ENCODE measurements around the gene OR5K4. TPM values are rescaled to one million over a fixed set of nuclear protein-coding genes. Genes with fewer than 3 reads are reported as not detected.

OR5K4 gene
- polyA plus RNA-seq, 3 donors = not detected

GRCh38 chr3:98361289-98361688, 7.6 kb downstream of the OR5K4 start:
- H3K27ac ChIP-seq (ENCODE audit: low read depth in 1 of 2, low read length in 2 of 2) = no peak overlapping the region
- H3K9ac ChIP-seq (ENCODE audit: insufficient read depth, low read length, poor library complexity, severe bottlenecking) = no peak overlapping the region
- H3K9me3 ChIP-seq (replicated peaks in 1 of 2; ENCODE audit: control insufficient read depth in 1 of 2, insufficient read depth in 1 of 2, low read length in 2 of 2) = peaks cover 0 to 9% of the 10 kb centered on the region in 2 donors
- Mint-ChIP-seq H3K27ac (no peak overlapping the region), H3K4me3 (no peak overlapping the region), H3K27me3 (ENCODE audit: low read depth in 3 of 3) (peaks cover 0 to 1% (median 0%) of the 10 kb centered on the region in 3 donors), H3K9me3 (peaks cover 4 to 14% (median 9%) of the 10 kb centered on the region in 7 donors), H3K36me3 (no peaks in the 10 kb centered on the region), H3K4me1 (no peaks in the 10 kb centered on the region)
- H3K79me2 ChIP-seq (ENCODE audit: insufficient read depth, low read length) = no peaks in the 10 kb centered on the region
- no peaks in the 10 kb centered on the region for H3K36me3 ChIP-seq (replicated peaks in 1 of 2; ENCODE audit: control insufficient read depth in 1 of 2, insufficient read depth in 2 of 2, low read length in 2 of 2)
- intact Hi-C loops (cut with micrococcal nuclease) = no loop called here
- DNase-seq = no peak
- no peaks in the 10 kb centered on the region for H3K4me1 ChIP-seq (ENCODE audit: control insufficient read depth in 1 of 2, insufficient read depth in 2 of 2, low read length in 2 of 2)
- H4K20me1 ChIP-seq (ENCODE audit: insufficient read depth, low read length) = no peaks in the 10 kb centered on the region
- H3K4me3 ChIP-seq (replicated peaks in 1 of 3; ENCODE audit: low read depth in 2 of 3, low read length in 3 of 3) = no peak overlapping the region
- H3K4me2 ChIP-seq (replicated peaks; ENCODE audit: extremely low read depth, low read length, poor library complexity, severe bottlenecking) = no peak overlapping the region
- no peaks in the 10 kb centered on the region for H3K27me3 ChIP-seq (ENCODE audit: control insufficient read depth in 2 of 2, insufficient read depth in 2 of 2, low read length in 2 of 2)
- no peak overlapping the region for H2AFZ ChIP-seq (ENCODE audit: insufficient read depth, low read depth, low read length, poor library complexity, severe bottlenecking)
- no peak for TF ChIP-seq CTCF (IDR thresholded peaks at IDR 0.05)
- no CpG with 5 or more reads among the region's 2 CpGs for WGBS (ENCODE audit: insufficient coverage)

GRCh38 chr3:98367464-98368246, 14.0 kb downstream of the OR5K4 start:
- Mint-ChIP-seq H3K27me3 (ENCODE audit: low read depth in 3 of 3) (no peaks in the 10 kb centered on the region), H3K4me3 (no peak overlapping the region), H3K9me3 (peaks cover 0 to 5% (median 3%) of the 10 kb centered on the region in 7 donors), H3K4me1 (no peaks in the 10 kb centered on the region), H3K36me3 (no peaks in the 10 kb centered on the region), H3K27ac (no peak overlapping the region)
- no peak overlapping the region for H3K4me2 ChIP-seq (replicated peaks; ENCODE audit: extremely low read depth, low read length, poor library complexity, severe bottlenecking)
- no peaks in the 10 kb centered on the region for H4K20me1 ChIP-seq (ENCODE audit: insufficient read depth, low read length)
- H3K9ac ChIP-seq (ENCODE audit: insufficient read depth, low read length, poor library complexity, severe bottlenecking) = no peak overlapping the region
- no peaks in the 10 kb centered on the region for H3K4me1 ChIP-seq (ENCODE audit: control insufficient read depth in 1 of 2, insufficient read depth in 2 of 2, low read length in 2 of 2)
- no peak for TF ChIP-seq CTCF (IDR thresholded peaks at IDR 0.05)
- no peak for DNase-seq
- no peaks in the 10 kb centered on the region for H3K36me3 ChIP-seq (replicated peaks in 1 of 2; ENCODE audit: control insufficient read depth in 1 of 2, insufficient read depth in 2 of 2, low read length in 2 of 2)
- H3K4me3 ChIP-seq (replicated peaks in 1 of 3; ENCODE audit: low read depth in 2 of 3, low read length in 3 of 3) = no peak overlapping the region
- H3K79me2 ChIP-seq (ENCODE audit: insufficient read depth, low read length) = no peaks in the 10 kb centered on the region
- WGBS (ENCODE audit: insufficient coverage) = 100% methylated on average over 1 of the region's 4 CpGs
- no peak overlapping the region for H2AFZ ChIP-seq (ENCODE audit: insufficient read depth, low read depth, low read length, poor library complexity, severe bottlenecking)
- intact Hi-C loops (cut with micrococcal nuclease) = no loop called here
- no peaks in the 10 kb centered on the region for H3K9me3 ChIP-seq (replicated peaks in 1 of 2; ENCODE audit: control insufficient read depth in 1 of 2, insufficient read depth in 1 of 2, low read length in 2 of 2)
- H3K27me3 ChIP-seq (ENCODE audit: control insufficient read depth in 2 of 2, insufficient read depth in 2 of 2, low read length in 2 of 2) = no peaks in the 10 kb centered on the region
- H3K27ac ChIP-seq (ENCODE audit: low read depth in 1 of 2, low read length in 2 of 2) = no peak overlapping the region

Data from CD14-positive monocyte (primary cell).